RKO (cell line): ENCODE measurements around the gene SMIM10.
"Not testable (repeated sequence)": the region's sequence is repeated elsewhere in the genome, so short reads cannot be mapped to it uniquely, and the experiment has no call there.

Source experiments
- DNase-seq: peaks from one replicate; pipeline ENCODE4 v3.0.0-alpha.2; 2016; ENCODE audit warnings: low spot score

Gene SMIM10

DNA sequence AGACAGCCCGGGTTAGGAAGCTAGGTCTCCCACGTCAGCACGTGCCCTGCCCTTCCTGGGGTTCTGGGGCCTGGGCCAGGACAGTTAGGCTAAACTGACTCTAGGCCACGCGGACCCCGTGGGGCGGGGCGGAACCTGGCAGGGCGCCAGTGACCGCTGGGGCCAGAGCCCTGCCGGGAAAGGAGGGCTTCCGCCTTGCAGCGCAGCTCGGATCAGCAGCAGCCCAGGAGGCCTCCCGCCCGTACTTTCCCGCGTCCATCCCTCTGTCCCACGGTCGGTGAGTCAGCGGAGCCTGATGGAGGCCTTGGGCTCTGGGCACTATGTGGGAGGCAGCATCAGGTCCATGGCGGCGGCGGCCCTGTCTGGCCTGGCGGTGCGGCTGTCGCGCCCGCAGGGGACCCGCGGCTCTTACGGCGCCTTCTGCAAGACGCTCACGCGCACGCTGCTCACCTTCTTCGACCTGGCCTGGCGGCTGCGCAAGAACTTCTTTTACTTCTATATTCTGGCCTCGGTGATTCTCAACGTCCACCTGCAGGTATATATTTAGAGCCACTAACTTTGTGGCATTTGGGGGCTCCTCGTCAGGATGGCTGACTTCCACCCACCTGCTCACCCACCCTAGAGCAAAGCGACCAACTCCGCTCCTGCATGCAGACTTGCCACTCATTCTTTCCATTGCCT is at the start of gene SMIM10:
Gene SMIM10 (plus strand): TSS at position 191 of the 681 bp plus-strand sequence. CDS start 105 bp downstream, at position 296.
- DNase-seq, result no peak

DNA sequence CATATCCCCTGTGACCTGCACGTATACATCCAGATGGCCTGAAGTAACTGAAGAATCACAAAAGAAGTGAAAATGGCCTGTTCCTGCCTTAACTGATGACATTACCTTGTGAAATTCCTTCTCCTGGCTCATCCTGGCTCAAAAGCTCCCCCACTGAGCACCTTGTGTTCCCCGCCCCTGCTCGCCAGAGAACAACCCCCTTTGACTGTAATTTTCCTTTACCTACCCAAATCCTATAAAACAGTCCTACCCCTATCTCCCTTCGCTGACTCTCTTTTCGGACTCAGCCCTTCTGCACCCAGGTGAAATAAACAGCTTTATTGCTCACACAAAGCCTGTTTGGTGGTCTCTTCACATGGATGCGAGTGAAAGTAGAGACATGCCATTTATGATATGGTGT is 44.4 kb upstream of the SMIM10 start:
- DNase-seq, result not testable (repeated sequence)

DNA sequence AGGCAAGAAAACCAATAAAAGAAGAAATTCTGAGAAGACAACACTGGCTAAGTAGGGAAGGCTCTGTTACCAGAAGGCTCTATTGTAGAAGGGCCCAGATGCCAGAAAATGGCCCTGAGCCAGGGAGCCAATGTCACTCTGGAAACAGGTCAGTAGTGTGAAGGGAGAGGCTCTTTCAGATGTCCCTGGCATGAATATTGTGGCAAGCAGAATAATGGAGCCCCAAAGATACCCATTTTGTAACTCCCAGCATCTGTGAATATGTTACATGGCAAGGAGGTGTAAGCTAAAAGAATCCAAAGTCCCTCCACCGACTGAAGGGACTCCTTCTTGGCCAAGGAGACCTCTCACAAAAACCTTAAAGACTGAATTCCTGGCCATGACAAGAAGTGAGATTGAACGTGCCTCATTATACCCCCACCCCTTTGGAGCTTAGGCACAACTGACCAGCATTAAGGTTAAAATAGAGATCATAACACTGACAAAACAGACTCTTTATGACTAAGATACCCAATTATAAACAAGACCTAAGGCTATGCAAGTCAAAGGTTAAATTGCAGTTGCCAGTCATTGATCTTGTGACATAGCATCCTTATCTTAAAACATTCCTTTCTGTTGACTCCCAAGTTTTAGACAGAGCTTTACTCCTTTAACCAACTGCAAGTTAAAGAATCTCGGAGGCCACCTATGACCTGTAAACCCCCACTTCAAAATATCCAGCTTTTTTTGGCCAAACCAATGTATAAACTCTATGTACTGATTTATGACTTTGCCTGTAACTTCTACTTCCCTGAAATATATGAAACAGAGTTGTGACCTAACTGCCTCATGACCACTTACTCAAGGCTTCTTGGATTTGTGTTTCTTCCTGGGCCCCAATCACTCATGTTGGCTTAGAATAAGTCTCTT is 42.2 kb upstream of the SMIM10 start:
- peak; percentile 18 for DNase-seq

DNA sequence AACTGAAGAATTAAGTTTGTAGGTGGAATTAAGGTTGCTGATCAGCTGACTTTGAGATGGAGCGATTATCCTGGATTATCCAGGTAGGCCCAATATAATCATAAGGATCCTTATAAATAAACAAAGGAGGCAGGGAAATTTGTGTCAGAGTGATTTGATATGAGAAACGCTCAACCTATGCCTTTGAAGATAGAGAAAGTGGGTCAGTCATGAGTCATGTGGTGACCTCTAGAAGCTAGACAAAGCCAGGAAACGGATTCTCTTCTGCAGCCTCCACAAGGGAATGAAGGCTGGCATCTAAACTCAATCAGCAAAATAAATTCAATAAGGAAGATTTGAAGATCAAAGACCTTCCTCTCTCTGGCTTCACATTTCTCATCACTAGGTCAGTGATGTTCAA is 41.5 kb upstream of the SMIM10 start:
- no peak for DNase-seq

DNA sequence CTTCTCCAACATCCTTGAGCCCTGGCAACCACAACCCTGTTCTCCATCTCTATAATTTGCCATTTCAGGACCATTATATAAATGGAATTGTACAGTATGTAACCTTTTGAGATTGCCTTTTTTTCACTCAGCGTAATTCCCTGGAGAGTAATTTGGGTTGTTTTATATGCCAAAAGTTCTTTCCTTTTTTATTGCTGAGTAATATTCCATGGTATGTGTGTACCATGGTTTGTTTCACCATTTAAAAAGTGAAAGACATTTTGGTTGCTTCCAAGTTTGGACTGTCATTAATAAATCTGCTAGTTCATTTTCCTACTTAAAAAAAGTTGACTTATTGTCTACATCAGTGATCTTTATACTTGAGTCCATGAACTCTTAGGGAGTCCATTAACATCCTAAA is 33.0 kb upstream of the SMIM10 start:
- DNase-seq, result no peak

DNA sequence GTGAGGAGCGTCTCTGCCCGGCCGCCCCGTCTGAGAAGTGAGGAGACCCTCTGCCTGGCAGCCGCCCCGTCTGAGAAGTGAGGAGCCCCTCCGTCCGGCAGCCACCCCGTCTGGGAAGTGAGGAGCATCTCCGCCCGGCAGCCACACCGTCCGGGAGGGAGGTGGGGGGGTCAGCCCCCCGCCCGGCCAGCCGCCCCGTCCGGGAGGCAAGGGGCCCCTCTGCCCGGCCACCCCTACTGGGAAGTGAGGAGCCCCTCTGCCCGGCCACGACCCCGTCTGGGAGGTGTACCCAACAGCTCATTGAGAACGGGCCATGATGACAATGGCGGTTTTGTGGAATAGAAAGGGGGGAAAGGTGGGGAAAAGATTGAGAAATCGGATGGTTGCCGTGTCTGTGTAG is 30.4 kb upstream of the SMIM10 start:
- DNase-seq, result not testable (repeated sequence)

DNA sequence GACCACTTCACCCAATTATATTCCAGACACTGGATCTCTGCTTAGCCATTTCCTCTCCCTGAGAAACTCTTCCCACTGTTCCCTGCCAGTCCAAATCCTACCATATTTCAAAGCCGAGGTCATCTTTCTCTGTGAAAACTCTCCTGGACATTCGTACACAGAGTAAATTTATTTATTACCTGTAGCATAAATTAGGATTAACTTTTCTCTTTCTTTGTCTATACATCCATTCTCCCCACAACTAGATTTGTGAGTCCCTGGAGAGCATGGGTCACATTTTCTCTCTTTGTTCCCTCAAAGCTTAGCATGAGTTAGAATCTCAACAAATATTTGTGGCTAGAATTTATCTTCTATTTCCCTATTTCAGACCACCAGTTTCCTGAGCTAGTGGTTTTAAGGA is 27.8 kb upstream of the SMIM10 start:
- DNase-seq, result no peak

DNA sequence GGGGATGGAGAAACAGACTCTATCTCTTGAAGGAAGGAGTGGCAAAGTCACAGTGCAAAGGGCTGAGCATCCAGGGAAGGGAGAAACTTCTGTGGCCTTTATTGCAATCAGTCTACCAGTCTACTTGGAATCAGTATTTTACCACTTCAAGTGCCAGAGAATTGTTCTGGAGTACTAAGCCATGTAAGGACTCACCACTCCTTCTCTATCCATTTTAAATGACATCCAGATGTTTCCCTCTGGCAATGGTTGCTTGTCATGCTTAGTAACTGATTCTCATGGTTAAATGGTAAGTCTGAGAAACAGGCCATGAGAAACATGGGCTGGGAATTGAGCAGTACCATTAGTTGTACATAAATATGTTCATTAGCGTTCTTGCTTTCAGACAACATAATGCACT is 21.1 kb upstream of the SMIM10 start:
- no peak for DNase-seq

DNA sequence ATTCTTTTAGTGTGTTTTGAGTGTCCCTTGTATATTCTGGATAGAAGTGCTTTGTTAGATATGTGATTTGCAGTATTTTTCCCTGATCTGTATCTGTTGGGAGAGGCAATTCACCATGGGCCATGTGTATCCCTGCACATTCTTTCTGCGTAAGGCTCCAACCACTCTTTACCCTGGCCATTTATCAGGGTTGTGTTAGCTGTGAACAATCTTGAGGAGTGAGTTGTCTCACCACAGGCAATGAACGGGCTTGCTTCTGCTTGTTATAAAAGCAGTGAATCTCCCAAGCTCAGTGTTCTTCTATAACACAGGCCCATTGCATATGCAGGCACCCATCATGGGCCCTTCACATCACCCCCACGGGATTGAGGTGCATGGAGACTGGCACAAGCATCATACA is 18.9 kb upstream of the SMIM10 start:
- DNase-seq, result no peak

DNA sequence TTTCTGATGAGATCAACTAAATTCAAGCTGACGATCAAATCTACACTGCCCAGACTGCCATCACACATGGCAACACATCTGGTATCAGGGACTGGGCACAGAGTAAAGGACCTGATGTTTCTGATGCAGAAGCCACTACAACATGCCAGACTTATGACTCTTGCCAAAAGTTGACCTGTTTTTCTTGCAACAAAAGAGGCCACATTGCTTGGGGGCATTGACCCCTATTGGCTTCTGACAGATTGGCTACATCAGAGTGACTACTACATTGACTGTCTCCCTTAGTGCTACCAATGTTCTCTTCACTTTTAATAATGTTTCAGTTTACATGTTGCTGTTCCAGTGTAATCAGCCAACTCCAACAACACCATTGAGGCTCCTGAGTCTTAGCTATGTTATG is 15.3 kb upstream of the SMIM10 start:
- no peak for DNase-seq

DNA sequence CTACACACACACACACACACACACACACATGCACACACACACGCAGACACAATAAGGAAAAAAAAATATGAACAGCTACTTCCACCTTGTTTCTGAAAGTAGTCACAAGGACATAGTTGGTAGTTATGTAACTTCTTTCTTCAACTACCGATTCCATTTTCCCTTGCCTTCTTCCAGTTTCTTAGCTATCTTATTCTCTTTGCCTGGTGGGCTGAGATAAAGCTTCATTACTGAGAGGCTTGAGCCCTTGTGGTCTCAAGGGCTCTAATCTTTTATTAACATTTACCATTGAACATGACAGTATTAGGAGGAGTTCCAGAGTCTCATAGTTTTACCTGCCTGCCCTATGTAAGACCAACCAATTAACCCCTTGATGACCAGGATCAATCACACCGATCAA is 8.9 kb upstream of the SMIM10 start:
- DNase-seq, result no peak

DNA sequence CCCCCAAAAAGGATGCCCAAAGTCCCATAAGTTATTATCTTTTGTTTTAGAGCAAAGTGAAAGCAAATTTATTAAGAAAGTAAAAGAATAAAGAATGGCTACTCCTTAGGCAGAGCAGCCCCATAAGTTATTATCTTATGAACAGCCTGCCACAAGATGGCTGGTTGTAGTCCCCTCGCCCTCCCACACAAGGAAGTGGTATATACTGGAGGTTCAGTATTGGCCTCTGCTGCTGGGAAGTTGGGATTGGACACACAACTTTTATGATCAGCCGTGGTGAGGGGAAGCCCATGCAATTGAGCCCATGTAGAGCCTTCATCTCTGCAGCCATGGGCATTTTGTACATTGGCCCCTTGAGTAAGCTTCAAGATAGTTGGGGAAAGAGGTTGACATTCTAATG is 8.0 kb upstream of the SMIM10 start:
- DNase-seq, result no peak

DNA sequence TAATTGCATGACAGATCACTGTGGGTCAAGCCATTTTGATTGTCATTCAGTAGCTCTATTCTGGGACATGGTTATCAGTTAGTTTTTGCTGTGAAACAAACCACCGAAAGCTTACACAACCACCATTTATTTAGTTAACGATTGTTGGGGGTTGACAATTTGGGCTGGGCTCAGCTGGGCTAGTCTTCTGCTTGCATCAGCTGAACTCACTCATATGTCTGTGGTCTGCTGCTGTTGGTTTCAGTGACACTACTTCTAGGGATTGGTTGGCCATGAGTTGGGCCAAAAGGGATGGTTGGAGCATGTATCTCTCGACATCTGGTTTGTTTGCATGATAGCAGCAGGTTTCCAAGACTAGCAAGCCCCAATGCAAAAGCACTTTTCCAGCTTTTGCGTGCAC is 5.3 kb upstream of the SMIM10 start:
- DNase-seq, result no peak

DNA sequence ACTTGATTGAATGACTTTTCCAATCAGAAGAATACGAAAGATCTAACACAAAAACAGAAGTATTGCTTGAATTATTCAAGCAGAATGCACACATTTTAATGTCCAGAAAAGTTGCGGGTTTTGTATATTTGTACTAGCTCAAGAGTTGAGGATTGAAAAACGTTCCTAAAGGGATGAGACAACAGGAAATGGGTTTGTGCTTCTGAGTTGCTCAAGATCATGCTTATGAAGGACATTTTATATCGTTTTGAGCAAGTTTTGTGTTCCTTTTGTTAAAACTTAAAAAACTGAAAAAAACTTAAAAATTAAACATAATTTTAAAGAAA is 353 bp upstream of the SMIM10 start:
- no peak for DNase-seq

DNA sequence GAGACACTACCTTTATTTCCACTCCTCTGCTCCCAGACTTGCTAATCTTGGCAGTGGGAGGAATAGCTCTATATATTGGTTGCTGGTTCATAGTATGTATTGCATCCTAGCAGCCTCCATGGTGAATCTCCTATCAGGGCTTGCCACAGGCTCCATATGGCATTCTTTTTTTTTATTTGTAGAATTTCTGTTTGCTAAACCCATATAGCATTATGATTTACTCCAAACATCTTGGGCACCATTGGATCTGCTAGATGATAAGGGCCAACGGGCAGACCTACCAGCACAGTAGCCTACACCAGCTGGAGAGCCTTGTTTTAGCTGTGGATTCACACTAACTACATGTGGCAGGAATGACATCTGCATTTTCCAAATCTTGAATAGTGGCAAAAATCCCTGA is 6.9 kb downstream of the SMIM10 start:
- no peak for DNase-seq

DNA sequence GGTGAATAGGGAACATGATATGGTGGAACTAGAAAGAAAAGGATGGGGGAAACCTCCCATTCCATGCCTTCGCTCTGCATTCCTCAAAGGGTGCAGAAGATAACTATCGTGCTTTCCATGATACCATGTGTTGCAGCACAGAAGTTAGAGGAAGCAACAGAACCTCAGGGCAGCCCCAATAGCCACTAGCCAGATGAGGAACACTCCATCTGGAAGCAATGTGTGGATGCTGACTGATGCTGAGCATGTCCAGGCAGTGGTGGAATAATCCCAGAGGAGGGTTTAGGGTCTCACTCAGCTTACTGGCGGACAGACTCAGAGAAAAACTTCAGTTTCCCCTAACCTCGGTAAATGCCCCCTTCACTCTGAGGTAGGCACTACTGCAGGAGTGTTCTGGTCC is 7.5 kb downstream of the SMIM10 start:
- DNase-seq, result no peak

DNA sequence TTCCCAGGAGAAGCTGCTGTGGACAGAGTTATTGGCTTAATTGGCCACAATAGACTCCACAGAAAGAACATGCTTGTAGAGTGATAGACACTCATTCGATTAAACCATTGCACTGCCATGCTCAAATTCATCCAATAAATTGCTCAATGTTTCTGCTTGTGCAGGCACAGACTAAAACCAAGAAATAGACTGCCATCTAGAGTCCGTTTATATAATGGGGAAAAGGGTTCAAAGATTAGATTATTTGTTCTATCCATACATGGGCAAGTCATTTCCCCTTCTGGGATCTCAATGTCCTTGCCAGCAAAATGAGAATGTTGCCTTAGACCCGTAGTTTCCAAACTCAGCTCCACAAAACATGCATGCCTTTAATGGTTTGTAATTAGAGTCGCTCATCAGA is 8.7 kb downstream of the SMIM10 start:
- peak; percentile 67 for DNase-seq

DNA sequence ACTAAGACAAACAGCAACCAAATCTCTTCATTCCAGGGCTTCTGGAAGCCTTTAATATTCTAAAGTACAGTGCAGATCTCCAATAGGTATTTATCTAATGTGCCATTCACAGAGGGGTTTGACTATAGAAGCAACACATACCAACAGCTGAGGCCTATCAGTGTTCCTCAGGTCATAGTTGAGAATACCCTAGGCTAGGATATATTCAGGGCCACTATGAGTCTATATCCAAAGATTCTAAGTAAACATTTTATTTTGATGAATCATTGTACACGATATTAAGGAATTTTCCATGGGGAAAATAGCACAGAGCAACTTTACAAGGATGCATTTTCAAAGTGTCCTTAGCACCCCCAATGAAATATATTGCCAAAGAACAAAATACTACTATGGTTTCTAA is 9.7 kb downstream of the SMIM10 start:
- no peak for DNase-seq

DNA sequence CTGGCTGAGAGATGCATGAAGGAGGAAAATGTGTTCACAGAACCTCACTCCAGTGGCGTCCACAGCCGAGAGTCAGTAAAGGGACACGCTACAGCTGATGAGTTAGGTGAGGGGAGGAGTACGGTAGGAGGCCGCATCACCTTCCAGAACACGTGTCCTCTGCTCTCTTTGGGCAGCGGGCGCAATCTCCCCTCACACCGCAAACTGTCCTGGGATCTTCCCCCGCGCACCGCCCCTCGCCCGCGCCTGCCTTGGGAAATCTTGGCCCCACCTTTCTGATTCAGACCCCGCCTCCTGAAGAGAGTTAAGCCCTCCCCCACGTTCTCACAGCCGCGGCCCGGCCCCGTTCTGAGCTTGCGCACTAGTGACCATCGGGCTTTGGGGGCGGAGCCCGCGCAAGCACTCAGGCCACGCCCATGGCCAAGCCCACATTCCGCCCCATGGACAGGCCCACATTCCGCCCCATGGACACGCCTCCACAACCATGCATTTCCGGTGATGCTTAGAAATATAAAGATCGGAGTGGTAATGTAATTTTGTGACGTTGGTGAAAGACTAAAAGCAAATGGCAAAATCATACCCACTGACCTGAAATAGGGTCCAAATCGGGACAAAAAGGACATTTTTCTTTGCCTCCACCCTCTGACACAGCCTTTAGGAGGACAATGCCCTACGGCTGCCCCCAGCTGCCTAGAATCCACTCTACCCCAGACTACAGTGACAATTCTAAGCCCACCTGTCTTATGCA is 13.3 kb downstream of the SMIM10 start:
- DNase-seq, result peak; percentile 84

DNA sequence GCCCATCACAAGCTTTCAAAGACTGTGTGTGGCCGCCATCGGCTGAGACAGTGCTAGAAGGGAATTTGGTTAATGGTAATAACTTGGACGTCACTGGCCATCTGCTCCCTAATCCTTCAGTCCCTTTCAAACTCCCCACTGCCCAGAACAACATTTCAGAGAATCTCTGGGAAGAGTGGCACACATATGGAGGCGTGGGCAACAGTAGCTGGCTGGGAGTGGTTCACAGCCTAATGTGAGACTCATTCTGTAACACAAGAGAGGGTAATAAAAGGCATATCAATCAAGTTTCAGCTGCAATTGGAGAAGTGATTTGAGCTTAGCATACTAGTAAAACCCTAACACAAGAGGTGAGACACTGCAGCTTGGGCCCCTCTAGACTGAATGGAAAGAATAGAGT is 15.4 kb downstream of the SMIM10 start:
- DNase-seq, result no peak

DNA sequence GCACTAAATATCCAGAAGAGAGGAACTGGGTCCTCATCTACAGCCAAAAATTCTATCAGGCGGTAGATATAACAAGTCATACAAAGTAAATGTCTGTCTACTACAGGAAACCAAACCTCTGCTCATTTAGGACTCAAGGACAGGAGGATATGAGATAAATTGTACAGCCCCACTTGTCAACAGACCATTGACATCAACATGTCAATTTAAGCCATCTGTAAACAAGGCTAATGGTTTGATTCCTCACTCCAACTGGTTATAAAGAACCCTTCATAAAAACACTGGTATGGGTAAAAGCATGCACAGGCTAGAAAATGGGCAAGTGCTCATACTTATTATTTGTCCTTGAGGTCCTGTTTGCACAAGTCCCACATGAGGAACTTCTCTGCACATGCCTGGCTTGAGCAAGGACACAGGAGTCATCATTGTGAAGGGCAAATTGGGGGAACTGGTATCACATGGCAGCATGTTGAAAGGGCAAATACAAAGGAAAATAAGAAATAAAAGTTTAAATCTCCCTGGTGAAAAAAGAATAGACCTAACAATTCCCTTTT is 18.3 kb downstream of the SMIM10 start:
- DNase-seq, result no peak

DNA sequence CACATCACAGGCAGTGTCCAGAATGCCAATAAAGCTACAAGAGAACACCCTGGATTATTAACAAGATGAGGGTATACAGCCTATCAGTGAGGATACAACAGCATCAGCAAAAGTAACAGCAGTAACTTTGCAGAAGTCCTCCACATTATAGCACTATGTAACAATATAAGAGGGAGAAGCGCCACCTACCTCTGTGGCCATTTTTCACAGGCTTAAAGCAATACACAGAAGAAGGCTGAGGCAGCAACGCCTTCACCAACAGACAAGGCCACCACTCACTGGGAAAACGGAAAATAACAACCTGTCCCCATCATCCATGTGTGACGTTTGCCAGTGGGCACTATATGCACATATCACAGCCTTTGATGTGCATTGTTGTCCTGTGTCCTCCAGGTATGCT is 19.0 kb downstream of the SMIM10 start:
- no peak for DNase-seq

DNA sequence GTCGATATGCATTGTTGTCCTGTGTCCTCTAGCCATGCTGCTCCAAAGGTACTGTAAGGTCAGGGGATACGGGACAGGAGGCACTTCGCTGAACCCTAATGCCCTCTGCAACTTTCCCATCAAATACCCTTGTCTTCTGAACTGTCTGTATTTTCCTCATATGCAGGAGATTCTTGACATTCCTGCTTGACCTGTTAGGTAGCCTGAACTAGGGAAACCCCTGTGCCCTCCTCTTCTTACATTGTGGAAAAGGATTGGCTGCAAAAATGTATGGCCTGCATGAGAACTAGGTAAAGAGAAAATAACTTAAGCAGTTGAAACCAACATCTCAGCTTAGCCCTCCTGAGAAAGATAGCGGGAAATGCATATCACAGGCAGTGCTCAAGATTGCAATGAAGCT is 20.1 kb downstream of the SMIM10 start:
- no peak for DNase-seq
